Left ventricle myocardium inferior (tissue), 1 donor: ENCODE results near the gene PLBD2. TPM values are rescaled to one million over a fixed set of nuclear protein-coding genes. Genes with fewer than 3 reads are reported as not detected.

Experiments used
- DNase-seq: peaks from one replicate; pipeline ENCODE4 v3.0.0-alpha.2; 2020
- H3K27ac ChIP-seq: fragments of 200-600 bp; replicated peaks from 2 replicates; pipeline ENCODE4 v1.8.0; 2021
- H3K27me3 ChIP-seq: fragments of 200-600 bp; 2 replicates; pipeline ENCODE4 v1.8.0; 2021; ENCODE audit warnings: low read depth
- H3K36me3 ChIP-seq: fragments of 200-600 bp; 2 replicates; pipeline ENCODE4 v1.8.0; 2021
- H3K4me1 ChIP-seq: fragments of 200-600 bp; 2 replicates; pipeline ENCODE4 v1.8.0; 2021
- H3K4me3 ChIP-seq: fragments of 200-600 bp; 2 replicates; pipeline ENCODE4 v1.8.0; 2021; ENCODE audit warnings: mild to moderate bottlenecking, moderate library complexity
- H3K9me3 ChIP-seq: fragments of 200-600 bp; replicated peaks from 2 replicates; pipeline ENCODE4 v1.8.0; 2021
- CTCF ChIP-seq: fragments of 200-600 bp; IDR thresholded peaks from 2 replicates; pipeline ENCODE4 v1.8.0; 2021; ENCODE audit warnings: antibody characterized with exemption, mild to moderate bottlenecking, borderline replicate concordance
- intact Hi-C: fragments of 100-400 bp; cut with micrococcal nuclease; formaldehyde crosslinking; loops from one replicate; pipeline ENCODE4 v1.11.0; 2022
- total RNA-seq: library from RNA; stranded (reverse); fragmentation: NEBNext Ultra II Directional; extraction: Animal tissue kit (Norgen Biotek cat#: 25700); gene quantifications from one replicate; pipeline ENCODE4 v1.2.1, GENCODE V29; 2021
- donor health status: DM: no; HTN: yes; CAD: no; lungs with severe emphysema.

Gene PLBD2
- total RNA-seq, 1 donor from 2014 or later = 28.9 TPM

GRCh38 chr12:113403435-113404415 lies 45.3 kb downstream of the PLBD2 start, which contains the start of gene SDS:
SDS (minus strand) TSS chr12:113403887; CDS start chr12:113399708, 4,179 bp downstream.
- no peak for TF ChIP-seq CTCF
- Histone ChIP-seq H3K36me3 (no peaks in the 10 kb centered on the region), H3K27me3 (peaks cover 35% of the 10 kb centered on the region), H3K4me3 (peak within 1 kb of the TSS; percentile 24), H3K27ac (no peak within 1 kb of the TSS), H3K9me3 (no peaks in the 10 kb centered on the region), H3K4me1 (peaks cover 6% of the 10 kb centered on the region)
- intact Hi-C loops = no loop called here
- DNase-seq = peak; percentile 46

- Histone ChIP-seq H3K4me3 (no peak overlapping the region), H3K4me1 (peaks cover 6% of the 10 kb centered on the region), H3K9me3 (no peaks in the 10 kb centered on the region), H3K27me3 (peaks cover 31% of the 10 kb centered on the region), H3K36me3 (no peaks in the 10 kb centered on the region), H3K27ac (no peak overlapping the region)
- intact Hi-C loops = no loop called here
- TF ChIP-seq CTCF = no peak
- no peak for DNase-seq
Measured at GRCh38 chr12:113405694-113406093, 47.3 kb downstream of the PLBD2 start.

- Histone ChIP-seq H3K4me3 (no peak overlapping the region), H3K36me3 (no peaks in the 10 kb centered on the region), H3K4me1 (peaks cover 6% of the 10 kb centered on the region), H3K27ac (no peak overlapping the region), H3K9me3 (no peaks in the 10 kb centered on the region), H3K27me3 (peaks cover 18% of the 10 kb centered on the region)
- TF ChIP-seq CTCF = no peak
- intact Hi-C loops = no loop called here
- no peak for DNase-seq
Measured at GRCh38 chr12:113407931-113408600, 49.7 kb downstream of the PLBD2 start.

- Histone ChIP-seq H3K4me3 (no peak overlapping the region), H3K27me3 (peaks cover 18% of the 10 kb centered on the region), H3K36me3 (no peaks in the 10 kb centered on the region), H3K9me3 (no peaks in the 10 kb centered on the region), H3K27ac (no peak overlapping the region), H3K4me1 (peaks cover 4% of the 10 kb centered on the region)
- intact Hi-C loops = no loop called here
- no peak for DNase-seq
- TF ChIP-seq CTCF = no peak
Measured at GRCh38 chr12:113408756-113409298, 50.4 kb downstream of the PLBD2 start.

- TF ChIP-seq CTCF = no peak
Measured at GRCh38 chr12:113409462-113410124, 51.2 kb downstream of the PLBD2 start.

More at GRCh38 chr12:113409462-113410124, 51.2 kb downstream of the PLBD2 start:
- DNase-seq = no peak
- Histone ChIP-seq H3K4me3 (no peak overlapping the region), H3K27me3 (peaks cover 23% of the 10 kb centered on the region), H3K4me1 (no peaks in the 10 kb centered on the region), H3K27ac (no peak overlapping the region), H3K36me3 (no peaks in the 10 kb centered on the region), H3K9me3 (no peaks in the 10 kb centered on the region)
- intact Hi-C loops = no loop called here
